HG03457 (cell line): ENCODE results near the gene SIDT2.
"Not testable (repeated sequence)": the region's sequence is repeated elsewhere in the genome, so short reads cannot be mapped to it uniquely, and the experiment has no call there.

ENCODE experiments used
- ATAC-seq: cut with Tn5 transposase; IDR thresholded peaks from one replicate; pipeline ENCODE4 v1.9.1; 2021; ENCODE audit warnings: moderate number of reproducible peaks; ENCODE audit not compliant: unreplicated experiment

Gene SIDT2

GRCh38 chr11:117201658-117202305, 23.2 kb downstream of the SIDT2 start:
- ATAC-seq: no peak

- no peak for ATAC-seq
Observed at GRCh38 chr11:117202386-117203068, 24.0 kb downstream of the SIDT2 start.

DNA sequence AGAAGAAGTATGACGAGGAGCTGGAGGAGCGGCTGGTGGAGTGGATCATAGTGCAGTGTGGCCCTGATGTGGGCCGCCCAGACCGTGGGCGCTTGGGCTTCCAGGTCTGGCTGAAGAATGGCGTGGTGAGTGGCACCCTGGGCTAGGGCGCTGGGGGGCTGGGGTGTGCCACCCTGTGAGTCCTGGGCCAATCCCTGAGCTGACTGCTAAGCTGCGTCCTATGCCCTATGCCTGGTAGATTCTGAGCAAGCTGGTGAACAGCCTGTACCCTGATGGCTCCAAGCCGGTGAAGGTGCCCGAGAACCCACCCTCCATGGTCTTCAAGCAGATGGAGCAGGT, 24.5 kb downstream of the SIDT2 start:
- ATAC-seq: no peak

DNA sequence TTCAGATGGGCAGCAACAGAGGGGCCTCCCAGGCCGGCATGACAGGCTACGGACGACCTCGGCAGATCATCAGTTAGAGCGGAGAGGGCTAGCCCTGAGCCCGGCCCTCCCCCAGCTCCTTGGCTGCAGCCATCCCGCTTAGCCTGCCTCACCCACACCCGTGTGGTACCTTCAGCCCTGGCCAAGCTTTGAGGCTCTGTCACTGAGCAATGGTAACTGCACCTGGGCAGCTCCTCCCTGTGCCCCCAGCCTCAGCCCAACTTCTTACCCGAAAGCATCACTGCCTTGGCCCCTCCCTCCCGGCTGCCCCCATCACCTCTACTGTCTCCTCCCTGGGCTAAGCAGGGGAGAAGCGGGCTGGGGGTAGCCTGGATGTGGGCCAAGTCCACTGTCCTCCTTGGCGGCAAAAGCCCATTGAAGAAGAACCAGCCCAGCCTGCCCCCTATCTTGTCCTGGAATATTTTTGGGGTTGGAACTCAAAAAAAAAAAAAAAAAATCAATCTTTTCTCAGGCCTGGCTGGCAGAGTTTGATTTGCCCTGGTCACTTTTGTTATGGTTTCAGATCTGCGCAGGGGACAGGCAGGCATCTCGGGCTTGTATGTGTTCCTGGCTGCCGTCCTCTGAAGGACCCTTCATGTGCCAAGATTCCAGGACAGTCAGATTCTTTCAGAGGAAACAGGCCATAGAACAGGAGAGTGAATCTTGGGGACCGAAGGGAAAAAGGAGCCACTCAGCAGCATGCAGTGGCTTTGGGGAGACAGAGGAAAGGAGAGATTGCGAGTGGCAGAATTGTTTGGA, 25.9 kb downstream of the SIDT2 start:
- no peak for ATAC-seq

GRCh38 chr11:117205211-117205818, 26.8 kb downstream of the SIDT2 start:
- ATAC-seq: no peak

DNA sequence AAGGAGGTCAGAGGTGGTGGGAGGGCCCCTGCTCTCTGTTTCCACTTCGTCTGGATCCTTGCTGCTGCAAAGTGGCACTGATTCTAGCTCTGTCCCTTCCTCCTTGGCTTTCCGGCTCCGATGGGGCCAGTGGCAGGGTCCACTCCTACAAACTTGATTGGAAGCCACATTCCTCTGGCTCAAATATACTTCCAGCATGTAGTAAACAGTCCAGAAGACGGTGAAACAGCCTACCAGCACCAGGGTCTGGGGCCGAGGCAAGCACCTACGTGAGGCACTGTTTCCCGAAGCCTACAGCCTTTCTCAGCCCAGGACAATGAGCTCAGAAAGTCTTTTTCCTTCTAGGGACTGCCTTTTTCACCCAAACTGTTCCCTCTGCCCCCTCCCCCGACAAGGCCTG, 27.6 kb downstream of the SIDT2 start:
- ATAC-seq: not testable (repeated sequence)

GRCh38 chr11:117206859-117207258, 28.3 kb downstream of the SIDT2 start:
- not testable (repeated sequence) for ATAC-seq

DNA sequence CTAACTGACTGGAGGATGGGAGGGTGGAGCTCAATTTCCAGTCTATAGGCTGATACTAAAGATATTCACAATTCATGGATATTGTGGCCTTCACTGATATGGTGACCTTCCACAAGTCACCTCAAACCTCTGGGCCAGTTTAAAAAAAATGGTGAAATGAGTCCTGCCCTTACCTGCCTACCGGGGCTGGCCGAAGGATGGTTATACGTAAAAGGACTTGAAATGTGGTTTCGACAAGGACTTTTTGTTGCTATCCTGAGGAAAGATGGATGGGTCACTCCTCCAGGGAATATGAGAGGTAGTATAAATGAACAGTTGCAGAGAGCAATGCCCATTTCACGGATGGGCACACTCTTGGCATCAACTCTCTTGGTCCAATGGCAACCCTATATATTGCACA, 28.9 kb downstream of the SIDT2 start:
- not testable (repeated sequence) for ATAC-seq

DNA sequence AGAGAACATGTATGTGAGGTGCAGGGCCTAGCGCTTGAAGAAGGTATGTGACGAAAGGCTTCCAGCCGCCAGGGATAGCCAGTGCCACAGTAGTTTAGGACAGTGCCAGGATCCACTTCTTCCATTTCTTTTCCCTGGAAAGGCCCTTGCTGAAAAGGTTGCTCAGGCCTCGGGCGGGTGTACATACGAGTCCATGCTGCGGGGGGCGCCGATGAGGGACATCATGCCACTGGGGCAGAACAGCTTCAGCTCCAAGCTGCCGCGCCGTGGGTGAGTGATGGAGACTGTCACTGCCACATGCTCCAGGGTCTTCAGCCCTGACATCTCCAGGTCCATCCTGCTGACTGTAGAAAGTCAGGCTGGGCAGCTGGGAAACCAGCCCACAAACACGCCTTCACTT, 30.2 kb downstream of the SIDT2 start:
- ATAC-seq: not testable (repeated sequence)

DNA sequence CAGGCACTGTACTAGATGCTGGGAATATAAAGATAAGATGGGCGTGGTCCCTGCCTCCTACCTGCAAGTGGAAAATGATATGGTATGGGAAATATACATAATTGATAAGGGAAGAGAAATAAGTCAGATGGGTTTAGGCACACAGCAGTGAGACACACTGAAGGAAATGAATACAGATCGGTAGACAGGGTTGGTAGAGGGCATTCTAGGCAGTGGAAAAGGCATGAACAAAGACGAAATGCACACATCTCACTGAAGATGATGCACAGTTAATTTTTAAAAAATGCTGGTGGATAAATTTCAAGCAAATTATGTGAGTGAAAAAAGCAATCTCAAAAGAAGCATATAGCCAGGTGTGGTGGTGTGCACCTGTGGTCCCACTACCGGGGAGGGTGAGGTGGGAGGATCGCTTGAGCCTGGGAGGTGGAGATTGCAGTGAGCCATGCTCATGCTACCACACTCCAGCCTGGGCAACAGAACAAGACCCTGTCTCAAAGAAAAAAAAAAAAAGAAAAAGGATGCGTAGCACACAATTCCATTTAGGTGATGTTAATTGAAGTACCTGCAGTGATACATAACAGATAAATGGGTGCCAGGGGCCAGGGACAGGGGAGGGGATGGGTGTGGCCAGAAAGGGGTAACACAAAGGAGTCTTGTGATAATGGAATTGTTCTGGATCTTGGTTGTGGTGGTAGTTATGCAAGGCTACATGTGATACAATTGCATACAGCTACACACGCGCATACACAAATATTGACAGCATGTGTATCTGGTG, 31.0 kb downstream of the SIDT2 start:
- ATAC-seq: not testable (repeated sequence)

GRCh38 chr11:117210620-117211019, 32.1 kb downstream of the SIDT2 start:
- ATAC-seq: no peak

DNA sequence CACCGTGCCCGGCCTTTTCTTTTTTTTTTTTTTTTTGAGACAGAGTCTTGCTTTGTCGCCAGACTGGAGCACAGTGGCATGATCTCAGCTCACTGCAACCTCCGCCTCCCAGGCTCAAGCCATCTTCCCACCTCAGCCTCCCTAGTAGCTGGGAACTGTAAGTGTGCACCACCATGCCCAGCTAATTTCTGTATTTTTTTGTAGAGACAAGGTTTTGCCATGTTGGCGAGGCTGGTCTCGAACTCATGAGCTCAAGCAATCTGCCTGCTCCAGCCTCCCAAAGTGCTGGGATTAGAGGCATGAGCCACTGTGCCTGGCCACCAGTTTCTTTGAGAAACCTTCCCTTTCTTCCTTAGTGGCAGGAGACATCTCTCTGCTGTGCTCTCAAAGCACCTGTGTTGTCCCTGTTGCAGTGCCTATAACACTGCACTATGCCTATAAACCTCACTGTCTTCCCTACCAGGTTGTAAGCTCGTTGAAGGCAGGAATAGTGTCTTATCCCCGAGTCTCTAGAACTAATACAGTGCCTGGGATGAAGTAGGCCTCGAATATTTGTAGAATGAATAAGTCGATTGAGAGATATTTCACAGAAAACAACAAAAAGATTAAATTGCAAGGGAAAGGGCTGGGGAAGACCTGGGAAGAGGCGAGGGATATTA, 34.3 kb downstream of the SIDT2 start:
- no peak for ATAC-seq

- ATAC-seq: no peak
Observed at GRCh38 chr11:117214404-117215110, 36.0 kb downstream of the SIDT2 start.

DNA sequence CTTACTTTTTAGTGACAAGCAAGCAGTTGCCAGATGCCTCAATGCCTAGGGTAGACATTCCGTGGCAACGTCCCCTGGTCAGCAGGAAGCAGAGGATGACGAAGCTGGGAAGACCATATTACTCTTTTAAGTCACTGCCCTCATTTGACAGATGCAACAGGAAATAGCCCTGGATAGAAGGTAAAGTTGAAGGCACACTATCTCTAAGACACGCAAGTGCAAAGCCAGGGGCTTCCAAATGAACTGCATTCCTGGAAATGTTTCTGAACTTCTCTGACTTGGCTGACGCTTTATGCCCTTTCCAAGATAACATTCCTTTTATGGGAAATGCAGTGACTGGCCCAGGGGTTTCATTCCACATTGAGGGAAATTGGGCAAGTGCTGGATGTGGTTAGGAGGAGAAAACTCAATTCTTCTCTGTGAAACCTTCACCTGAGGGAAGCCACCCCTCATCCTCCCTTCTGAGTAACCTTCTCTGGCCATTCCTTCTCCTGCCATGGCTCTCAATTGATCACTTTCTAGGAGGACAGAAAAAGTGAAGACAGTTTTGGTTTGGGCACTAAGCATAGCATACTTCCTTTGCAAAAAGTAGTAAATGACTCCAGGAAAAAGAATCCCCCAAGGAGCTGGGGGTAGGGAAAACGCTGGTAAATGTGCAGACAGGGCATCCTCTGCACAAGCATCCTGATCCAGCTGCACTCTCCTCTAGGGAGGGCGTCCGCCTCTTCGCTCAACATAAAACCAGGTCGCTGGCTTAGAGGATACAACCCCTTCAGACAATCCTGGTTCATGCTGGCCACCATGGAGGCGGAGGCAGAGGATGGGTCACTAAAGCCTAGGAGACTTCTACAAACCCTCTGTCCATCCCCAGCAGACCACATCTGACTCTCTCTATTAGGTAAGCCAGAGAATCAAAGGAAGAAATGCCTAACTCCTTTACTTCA, 38.9 kb downstream of the SIDT2 start:
- ATAC-seq: no peak

DNA sequence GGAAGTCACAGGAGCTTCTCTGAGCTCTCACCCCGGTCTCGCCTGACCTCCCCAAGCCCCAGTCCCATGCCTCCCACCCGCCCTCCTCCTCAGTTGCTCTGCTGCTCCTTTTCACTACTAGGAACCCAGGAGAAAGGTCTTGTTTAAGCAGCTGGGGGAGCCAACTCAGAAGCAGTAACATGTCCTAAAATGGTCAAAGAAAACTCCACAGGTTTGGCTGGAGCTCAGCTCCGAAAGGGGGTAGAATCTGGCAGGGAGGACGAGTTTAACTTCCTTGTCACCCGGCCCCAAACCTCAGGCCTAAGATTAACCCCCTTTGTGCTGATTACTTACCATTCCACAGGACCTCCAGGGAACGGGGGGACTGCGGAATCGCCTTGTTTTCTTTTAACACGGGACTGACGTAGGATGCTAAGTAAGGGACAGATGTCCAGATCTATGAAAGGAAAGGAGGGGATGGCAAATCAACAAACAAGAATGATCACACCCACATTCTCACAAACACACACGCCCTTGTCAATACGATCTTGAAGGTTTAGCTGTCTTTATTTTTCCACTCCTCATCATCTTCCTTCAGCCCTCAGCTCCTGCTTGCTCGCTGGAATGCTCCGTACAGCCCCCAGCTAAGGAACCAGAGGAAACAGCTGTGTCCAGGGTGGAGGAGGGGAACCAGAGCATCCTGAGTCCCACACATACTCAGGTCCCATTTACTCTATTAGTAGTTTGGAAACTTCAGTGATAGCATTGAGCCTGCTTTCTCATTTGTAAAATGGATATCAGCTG, 39.8 kb downstream of the SIDT2 start:
- no peak for ATAC-seq

- ATAC-seq: no peak
Observed at GRCh38 chr11:117219001-117219400, 40.5 kb downstream of the SIDT2 start.

DNA sequence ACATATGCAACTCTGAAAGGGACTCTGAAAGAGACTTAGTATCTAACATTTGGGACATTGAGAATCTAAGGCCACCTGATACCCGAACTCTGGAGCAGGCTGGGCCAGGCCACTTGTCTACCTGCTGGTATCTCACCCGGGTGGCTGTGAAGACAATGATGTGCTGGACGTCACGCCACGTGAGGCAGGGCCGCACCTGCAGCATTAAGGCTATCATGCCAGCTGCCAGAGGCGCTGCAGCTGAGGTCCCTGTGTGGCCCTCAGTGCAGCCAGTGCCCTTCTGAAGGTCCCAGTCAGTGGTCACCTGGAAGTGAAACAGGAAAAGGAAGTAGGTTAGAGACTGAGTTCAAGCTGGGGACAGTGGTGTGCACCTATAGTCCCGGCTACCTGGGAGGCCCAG, 40.9 kb downstream of the SIDT2 start:
- ATAC-seq: no peak

GRCh38 chr11:117219995-117220394, 41.5 kb downstream of the SIDT2 start:
- ATAC-seq: no peak
